IMR-90 (cell line): ENCODE data around the gene PKHD1. TPM values are rescaled to one million over a fixed set of nuclear protein-coding genes. Genes with fewer than 3 reads are reported as not detected.

Experiments used
- ATAC-seq: fragments of 200-7000 bp; cut with Tn5 transposase; 2 replicates; pipeline ENCODE4 v1.9.1; 2020; ENCODE audit warnings: low read depth, mild to moderate bottlenecking, moderate library complexity
- BruUV-seq: library from RNA; stranded (reverse); fragments of 400-500 nt; replicated peaks from 2 replicates; lab custom pipeline; 2021; lab: Mats Ljungman, UMichigan
- CTCF ChIA-PET: fragments of 300-600 bp; formaldehyde crosslinking; extraction: SDS; loops from one replicate; lab custom pipeline; 2021; ENCODE audit warnings: antibody characterized with exemption; lab: Yijun Ruan, JAX
- POLR2A ChIA-PET: fragments of 300-600 bp; sonication (Branson Sonifier 250); formaldehyde crosslinking; loops from one replicate; lab custom pipeline; 2022; ENCODE audit warnings: antibody characterized with exemption; ENCODE audit not compliant: unreplicated experiment; lab: Charles Lee
- DNase-seq: peaks from one replicate; pipeline ENCODE4 v3.0.0; 2013
- H2AFZ ChIP-seq: replicated peaks from 2 replicates; pipeline ENCODE3; 2013; ENCODE audit warnings: low read length, mild to moderate bottlenecking; ENCODE audit not compliant: poor library complexity
- H2AK5ac ChIP-seq: 2 replicates; pipeline ENCODE4 v1.6.1; 2013; ENCODE audit warnings: low read depth, low read length, inconsistent platforms
- H2AK9ac ChIP-seq: replicated peaks from 2 replicates; pipeline ENCODE3; 2013; ENCODE audit warnings: mild to moderate bottlenecking, low read depth, low read length, moderate library complexity; ENCODE audit not compliant: poor library complexity
- H2BK120ac ChIP-seq: 2 replicates; pipeline ENCODE4 v1.6.1; 2013; ENCODE audit warnings: low read depth, low read length, inconsistent platforms
- H2BK15ac ChIP-seq: 3 replicates; pipeline ENCODE4 v1.6.1; 2013; ENCODE audit warnings: low read depth, low read length, inconsistent platforms
- H2BK20ac ChIP-seq: 2 replicates; pipeline ENCODE4 v1.6.1; 2013; ENCODE audit warnings: low read depth, mild to moderate bottlenecking, inconsistent platforms, low read length, moderate library complexity
- H2BK5ac ChIP-seq: 2 replicates; pipeline ENCODE4 v1.6.1; 2013; ENCODE audit warnings: mild to moderate bottlenecking, low read depth, low read length, inconsistent platforms; ENCODE audit not compliant: poor library complexity, severe bottlenecking
- H3K14ac ChIP-seq: replicated peaks from 2 replicates; pipeline ENCODE4 v1.6.1; 2013; ENCODE audit warnings: low read depth, low read length, inconsistent platforms
- H3K18ac ChIP-seq: 2 replicates; pipeline ENCODE4 v1.6.1; 2013; ENCODE audit warnings: low read depth, low read length, control low read depth
- H3K23ac ChIP-seq: 2 replicates; pipeline ENCODE4 v1.6.1; 2013; ENCODE audit warnings: low read depth, low read length, inconsistent platforms
- H3K27ac ChIP-seq: 2 replicates; pipeline ENCODE4 v1.5.1; 2013; ENCODE audit warnings: mild to moderate bottlenecking, control low read depth, low read length; ENCODE audit not compliant: insufficient read depth
- H3K27me3 ChIP-seq: 2 replicates; pipeline ENCODE4 v1.6.1; 2013; ENCODE audit warnings: low read length; ENCODE audit not compliant: control insufficient read depth, insufficient read depth
- H3K36me3 ChIP-seq: 2 replicates; pipeline ENCODE4 v1.6.1; 2013; ENCODE audit warnings: low read length, mixed read lengths; ENCODE audit not compliant: control insufficient read depth, insufficient read depth
- H3K4ac ChIP-seq: 2 replicates; pipeline ENCODE4 v1.6.1; 2013; ENCODE audit warnings: low read depth, low read length, inconsistent platforms
- H3K4me1 ChIP-seq: 2 replicates; pipeline ENCODE4 v1.6.1; 2013; ENCODE audit warnings: low read length, mixed read lengths; ENCODE audit not compliant: control insufficient read depth, insufficient read depth
- H3K4me2 ChIP-seq: 2 replicates; pipeline ENCODE4 v1.6.1; 2013; ENCODE audit warnings: low read depth, mild to moderate bottlenecking, control low read depth, low read length, moderate library complexity
- H3K4me3 ChIP-seq: 2 replicates; pipeline ENCODE4 v1.5.1; 2013; ENCODE audit warnings: low read depth, mild to moderate bottlenecking, control low read depth, low read length, moderate library complexity; ENCODE audit not compliant: insufficient read depth
- H3K56ac ChIP-seq: 2 replicates; pipeline ENCODE4 v1.6.1; 2013; ENCODE audit warnings: low read length, inconsistent platforms; ENCODE audit not compliant: insufficient read depth; ENCODE audit errors: extremely low read depth
- H3K79me1 ChIP-seq, 2 experiments: 2 replicates each; pipeline ENCODE4 v1.6.1; 2013; ENCODE audit warnings: low read length in 2 of 2, inconsistent platforms in 1 of 2, low read depth in 1 of 2
- H3K9ac ChIP-seq: 2 replicates; pipeline ENCODE4 v1.6.1; 2013; ENCODE audit warnings: low read depth, low read length, control low read depth
- H3K9me1 ChIP-seq: 2 replicates; pipeline ENCODE4 v1.6.1; 2013; ENCODE audit warnings: low read length, inconsistent platforms; ENCODE audit not compliant: insufficient read depth
- H3K9me3 ChIP-seq: 2 replicates; pipeline ENCODE4 v1.6.1; 2013; ENCODE audit warnings: low read length; ENCODE audit not compliant: control insufficient read depth, insufficient read depth
- H4K20me1 ChIP-seq: 2 replicates; pipeline ENCODE4 v1.6.1; 2013; ENCODE audit warnings: low read length, inconsistent platforms; ENCODE audit not compliant: insufficient read depth
- H4K5ac ChIP-seq: 2 replicates; pipeline ENCODE4 v1.6.1; 2013; ENCODE audit warnings: mild to moderate bottlenecking, low read depth, low read length, control low read depth
- H4K8ac ChIP-seq, 2 experiments: 2 replicates each; pipeline ENCODE4 v1.6.1; 2013; ENCODE audit warnings: low read depth in 2 of 2, low read length in 2 of 2, control low read depth in 1 of 2, inconsistent platforms in 1 of 2
- H4K91ac ChIP-seq: 2 replicates; pipeline ENCODE4 v1.6.1; 2013; ENCODE audit warnings: low read depth, low read length, inconsistent platforms; ENCODE audit not compliant: insufficient read depth
- BHLHE40 ChIP-seq: fragments of 150-350 bp; IDR thresholded peaks from 2 replicates; pipeline ENCODE4 v1.6.1; 2016; ENCODE audit warnings: mild to moderate bottlenecking, low read depth, low read length
- CEBPB ChIP-seq: IDR thresholded peaks from 2 replicates; pipeline ENCODE4 v1.6.1; 2012; ENCODE audit warnings: low read depth, low read length, improper control_type of control experiment
- CHD1 ChIP-seq: IDR thresholded peaks from 2 replicates; pipeline ENCODE4 v1.6.1; 2012; ENCODE audit warnings: low read depth, low read length, improper control_type of control experiment
- MAFK ChIP-seq: IDR thresholded peaks from 2 replicates; pipeline ENCODE4 v1.6.1; 2012; ENCODE audit warnings: low read depth, low read length, improper control_type of control experiment
- MAZ ChIP-seq: IDR thresholded peaks from 2 replicates; pipeline ENCODE4 v1.6.1; 2012; ENCODE audit warnings: low read depth, mild to moderate bottlenecking, low read length, improper control_type of control experiment, moderate library complexity, borderline replicate concordance
- MXI1 ChIP-seq: IDR thresholded peaks from 2 replicates; pipeline ENCODE4 v1.6.1; 2012; ENCODE audit warnings: low read depth, mild to moderate bottlenecking, low read length, moderate library complexity, borderline replicate concordance
- POLR2A ChIP-seq: IDR thresholded peaks from 2 replicates; pipeline ENCODE4 v1.6.1; 2012; ENCODE audit warnings: mild to moderate bottlenecking, low read depth, low read length
- RCOR1 ChIP-seq: IDR thresholded peaks from 2 replicates; pipeline ENCODE4 v1.6.1; 2012; ENCODE audit warnings: mild to moderate bottlenecking, low read length, improper control_type of control experiment; ENCODE audit not compliant: insufficient replicate concordance
- WGBS, 2 experiments: methylation state at CpG; one replicate each; pipeline versions ENCODE4 v1.1.5 to v1.1.7; 2013; ENCODE audit warnings: missing lambda C conversion rate in 2 of 2; ENCODE audit not compliant: insufficient read length in 1 of 2; ENCODE audit errors: extremely low coverage in 2 of 2; 5-methylcytosine and 5-hydroxymethylcytosine counted together
- dilution Hi-C: fragments of 300-500 bp; cut with HindIII; formaldehyde crosslinking; loops from one replicate; pipeline ENCODE4 v1.14.3; 2018; ENCODE audit warnings: low sequenced_read_pairs; ENCODE audit not compliant: unreplicated experiment
- in situ Hi-C: fragments of 300-500 bp; cut with MboI; formaldehyde crosslinking; loops from 3 replicates; pipeline ENCODE4 v1.14.3; 2019; ENCODE audit warnings: low sequenced_read_pairs, inconsistent platforms, mixed read lengths
- intact Hi-C: fragments of 100-400 bp; cut with micrococcal nuclease; formaldehyde crosslinking; loops from 2 replicates; pipeline ENCODE4 v1.10.0; 2022
- polyA plus RNA-seq, 3 experiments: library from polyadenylated mRNA; depleted of rRNA; stranded (reverse); fragments of >200 nt; gene quantifications; 2 replicates each; pipeline ENCODE4 v1.2.3, GENCODE V29; 2012; ENCODE audit warnings: low replicate concordance in 1 of 3
- total RNA-seq: library from RNA; depleted of rRNA; stranded (reverse); fragments of >200 nt; gene quantifications from 2 replicates; pipeline ENCODE4 v1.2.3, GENCODE V29; 2012
- TF ChIP-seq, protein P1 (sequence below): fragments of 150-350 bp; IDR thresholded peaks from 2 replicates; pipeline ENCODE4 v1.6.1; 2016; ENCODE audit warnings: low read depth, mild to moderate bottlenecking, low read length, moderate library complexity, borderline replicate concordance
- TF ChIP-seq, protein P2 (sequence below): conservative IDR thresholded peaks from 2 replicates; pipeline ENCODE4 v1.5.1; 2012; ENCODE audit warnings: mild to moderate bottlenecking, low read depth, low read length, improper control_type of control experiment

Gene PKHD1
- total and polyA plus RNA-seq, 2 of the 4 experiments (the other 2 are of a cell fraction) = not detected

DNA sequence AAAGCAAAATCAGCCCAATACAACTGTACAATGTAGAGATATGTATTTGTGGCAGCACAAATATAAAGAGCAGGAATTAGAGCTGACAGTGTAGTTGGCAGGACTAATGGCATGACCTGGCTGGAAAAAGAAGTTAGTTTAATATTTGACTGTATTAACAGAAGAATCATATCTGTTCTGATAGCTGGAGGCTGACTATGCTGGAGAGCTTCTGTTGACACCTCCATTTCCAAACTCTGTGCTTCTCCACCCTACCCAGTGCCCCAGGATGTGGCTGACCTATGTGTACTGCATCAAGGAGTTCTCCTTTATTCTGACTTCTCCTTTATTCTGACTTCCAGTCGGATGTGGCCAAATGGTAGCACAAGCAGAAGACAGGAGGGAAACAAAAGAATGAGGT is 299.3 kb downstream of the PKHD1 start:
- no CpG with 5 or more reads among the region's 1 CpG for WGBS, 2 experiments
- POLR2A ChIA-PET = no interaction called here

More for the DNA sequence above, 299.3 kb downstream of the PKHD1 start:
- no peak overlapping the region for H2AFZ ChIP-seq
- no peak overlapping the region for H2BK20ac ChIP-seq
- no peak for DNase-seq
- ATAC-seq = no peak
- dilution Hi-C loops (no loop called here), in situ Hi-C loops (no loop called here), intact Hi-C loops (no loop called here)
- H3K79me1 ChIP-seq = no peaks in the 10 kb centered on the region
- no TSS peak for BruUV-seq
- no peak overlapping the region for H2BK15ac ChIP-seq
- no peak for TF ChIP-seq MAZ
- TF ChIP-seq, protein P1, sequence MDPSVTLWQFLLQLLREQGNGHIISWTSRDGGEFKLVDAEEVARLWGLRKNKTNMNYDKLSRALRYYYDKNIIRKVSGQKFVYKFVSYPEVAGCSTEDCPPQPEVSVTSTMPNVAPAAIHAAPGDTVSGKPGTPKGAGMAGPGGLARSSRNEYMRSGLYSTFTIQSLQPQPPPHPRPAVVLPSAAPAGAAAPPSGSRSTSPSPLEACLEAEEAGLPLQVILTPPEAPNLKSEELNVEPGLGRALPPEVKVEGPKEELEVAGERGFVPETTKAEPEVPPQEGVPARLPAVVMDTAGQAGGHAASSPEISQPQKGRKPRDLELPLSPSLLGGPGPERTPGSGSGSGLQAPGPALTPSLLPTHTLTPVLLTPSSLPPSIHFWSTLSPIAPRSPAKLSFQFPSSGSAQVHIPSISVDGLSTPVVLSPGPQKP = no peak
- TF ChIP-seq CEBPB = no peak
- no peak for TF ChIP-seq MXI1
- TF ChIP-seq BHLHE40 = no peak
- no peak for TF ChIP-seq MAFK
- TF ChIP-seq POLR2A = no peak
- TF ChIP-seq CHD1 = no peak
- TF ChIP-seq, protein P2, sequence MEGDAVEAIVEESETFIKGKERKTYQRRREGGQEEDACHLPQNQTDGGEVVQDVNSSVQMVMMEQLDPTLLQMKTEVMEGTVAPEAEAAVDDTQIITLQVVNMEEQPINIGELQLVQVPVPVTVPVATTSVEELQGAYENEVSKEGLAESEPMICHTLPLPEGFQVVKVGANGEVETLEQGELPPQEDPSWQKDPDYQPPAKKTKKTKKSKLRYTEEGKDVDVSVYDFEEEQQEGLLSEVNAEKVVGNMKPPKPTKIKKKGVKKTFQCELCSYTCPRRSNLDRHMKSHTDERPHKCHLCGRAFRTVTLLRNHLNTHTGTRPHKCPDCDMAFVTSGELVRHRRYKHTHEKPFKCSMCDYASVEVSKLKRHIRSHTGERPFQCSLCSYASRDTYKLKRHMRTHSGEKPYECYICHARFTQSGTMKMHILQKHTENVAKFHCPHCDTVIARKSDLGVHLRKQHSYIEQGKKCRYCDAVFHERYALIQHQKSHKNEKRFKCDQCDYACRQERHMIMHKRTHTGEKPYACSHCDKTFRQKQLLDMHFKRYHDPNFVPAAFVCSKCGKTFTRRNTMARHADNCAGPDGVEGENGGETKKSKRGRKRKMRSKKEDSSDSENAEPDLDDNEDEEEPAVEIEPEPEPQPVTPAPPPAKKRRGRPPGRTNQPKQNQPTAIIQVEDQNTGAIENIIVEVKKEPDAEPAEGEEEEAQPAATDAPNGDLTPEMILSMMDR = no peak
- no peak for TF ChIP-seq RCOR1
- no peaks in the 10 kb centered on the region for H3K4me1 ChIP-seq
- H3K9ac ChIP-seq = no peak overlapping the region
- no peak overlapping the region for H4K8ac ChIP-seq
- no peaks in the 10 kb centered on the region for H3K27me3 ChIP-seq
- CTCF ChIA-PET = no interaction called here
- H3K9me1 ChIP-seq = no peaks in the 10 kb centered on the region
- no peak overlapping the region for H3K23ac ChIP-seq
- no peak overlapping the region for H3K4me2 ChIP-seq
- H4K91ac ChIP-seq = no peak overlapping the region
- no peak overlapping the region for H3K4ac ChIP-seq
- H2BK120ac ChIP-seq = no peak overlapping the region
- H4K5ac ChIP-seq = no peak overlapping the region
- no peak overlapping the region for H3K56ac ChIP-seq
- no peak overlapping the region for H2AK9ac ChIP-seq
- H3K14ac ChIP-seq = no peak overlapping the region
- H4K20me1 ChIP-seq = no peaks in the 10 kb centered on the region
- H3K9me3 ChIP-seq = no peaks in the 10 kb centered on the region
- H2BK5ac ChIP-seq = no peak overlapping the region
- H3K4me3 ChIP-seq = no peak overlapping the region
- no peaks in the 10 kb centered on the region for H3K36me3 ChIP-seq
- H3K27ac ChIP-seq = no peak overlapping the region
- no peak overlapping the region for H2AK5ac ChIP-seq
- H3K18ac ChIP-seq = no peak overlapping the region
